HepG2 (cell line): ENCODE data around the gene PCDH10. TPM values are rescaled to one million over a fixed set of nuclear protein-coding genes. Genes with fewer than 3 reads are reported as not detected.

Experiments used
- ATAC-seq: fragments of 200-7000 bp; cut with Tn5 transposase; 3 replicates; pipeline ENCODE4 v1.9.1; 2020; ENCODE audit warnings: mild to moderate bottlenecking, moderate library complexity
- BruUV-seq: library from RNA; stranded (reverse); fragments of 400-500 nt; replicated peaks from 2 replicates; lab custom pipeline; 2021; lab: Mats Ljungman, UMichigan
- CTCF ChIA-PET: fragments of 300-600 bp; formaldehyde crosslinking; extraction: SDS; loops from one replicate; lab custom pipeline; 2021; ENCODE audit warnings: low total read pairs, inconsistent platforms, low intra/inter-chr PET ratio; lab: Yijun Ruan, JAX
- POLR2A ChIA-PET: fragments of 350-600 bp; sonication (Branson Sonifier 250); formaldehyde crosslinking; loops from one replicate; lab custom pipeline; 2020; ENCODE audit warnings: antibody characterized with exemption, inconsistent platforms; lab: Yijun Ruan, JAX
- DNase-seq: peaks from one replicate; pipeline ENCODE4 v3.0.0-alpha.2; 2015; ENCODE audit warnings: low spot score
- FAIRE-seq: peaks from 3 replicates; lab custom pipeline; 2011; peaks lifted over from hg19 to GRCh38; lab: Jason Lieb, UNC
- H2AFZ ChIP-seq: one replicate; pipeline ENCODE4 v1.6.1; 2011; ENCODE audit warnings: low read length, inconsistent platforms
- H3K27ac ChIP-seq: fragments of 300-600 bp; 3 replicates; pipeline ENCODE4 v1.8.0; 2011; ENCODE audit warnings: mixed run types, mild to moderate bottlenecking, mixed read lengths, low read length, inconsistent platforms; ENCODE audit not compliant: insufficient read depth; ENCODE audit errors: extremely low read length
- H3K27me3 ChIP-seq, 2 experiments: fragments of 200-600 bp in 1 of 2; 2 replicates in 1 of 2; 3 replicates in 1 of 2; pipeline versions ENCODE4 v1.6.0 to v1.8.0; 2011; ENCODE audit warnings: low read length in 2 of 2, mild to moderate bottlenecking in 2 of 2, moderate library complexity in 2 of 2, inconsistent platforms in 1 of 2; ENCODE audit not compliant: insufficient read depth in 2 of 2, control insufficient read depth in 1 of 2
- H3K36me3 ChIP-seq, 2 experiments: fragments of 200-600 bp in 1 of 2; replicated peaks in 1 of 2; 2 replicates in 1 of 2; 3 replicates in 1 of 2; pipeline versions ENCODE4 v1.5.1 to v1.8.0; 2011; ENCODE audit warnings: low read length in 2 of 2, inconsistent platforms in 1 of 2; ENCODE audit not compliant: insufficient read depth in 2 of 2, control insufficient read depth in 1 of 2
- H3K4me1 ChIP-seq: 2 replicates; pipeline ENCODE4 v1.5.1; 2012; ENCODE audit warnings: low read length, inconsistent platforms; ENCODE audit not compliant: insufficient read depth
- H3K4me2 ChIP-seq: 2 replicates; pipeline ENCODE4 v1.6.0; 2011; ENCODE audit warnings: low read depth, low read length, inconsistent platforms
- H3K4me3 ChIP-seq, 3 experiments: fragments of 200-600 bp in 1 of 3; sonication (generic), shearing (Covaris generic) in 1 of 3; replicated peaks in 1 of 3; 2 replicates each; pipeline ENCODE4 v1.5.1; 2011 to 2016; ENCODE audit warnings: low read length in 3 of 3, inconsistent platforms in 2 of 3, low read depth in 2 of 3, mild to moderate bottlenecking in 2 of 3, control low read depth in 1 of 3, mixed read lengths in 1 of 3; ENCODE audit not compliant: insufficient read depth in 1 of 3
- H3K79me2 ChIP-seq: one replicate; pipeline ENCODE4 v1.6.1; 2011; ENCODE audit warnings: low read length, inconsistent platforms; ENCODE audit not compliant: insufficient read depth
- H3K9ac ChIP-seq: 2 replicates; pipeline ENCODE4 v1.6.0; 2011; ENCODE audit warnings: mild to moderate bottlenecking, low read depth, low read length, inconsistent platforms; ENCODE audit not compliant: insufficient read depth
- H3K9me3 ChIP-seq: 2 replicates; pipeline ENCODE4 v1.5.1; 2012; ENCODE audit warnings: mild to moderate bottlenecking, low read length
- H4K20me1 ChIP-seq: 2 replicates; pipeline ENCODE4 v1.6.0; 2011; ENCODE audit warnings: inconsistent platforms, mild to moderate bottlenecking, low read length, moderate library complexity; ENCODE audit not compliant: insufficient read depth
- ASH2L ChIP-seq: fragments of 300-600, 200-600 bp; sonication (generic); IDR thresholded peaks from 2 replicates; pipeline ENCODE4 v1.7.0; 2017; ENCODE audit warnings: low read depth, mild to moderate bottlenecking, moderate library complexity, mixed read lengths, low read length; ENCODE audit not compliant: insufficient read length
- CENPX ChIP-seq: sonication (generic); formaldehyde crosslinking; IDR thresholded peaks from 2 replicates; pipeline ENCODE4 v1.9.0; 2021; ENCODE audit warnings: mild to moderate bottlenecking, missing genetic modification reagents, moderate library complexity
- CHD2 ChIP-seq: IDR thresholded peaks from 2 replicates; pipeline ENCODE4 v1.6.1; 2011; ENCODE audit warnings: low read depth, low read length, improper control_type of control experiment
- FOXO1 ChIP-seq: sonication (generic); formaldehyde crosslinking; IDR thresholded peaks from 2 replicates; pipeline ENCODE4 v1.4.0; 2020; ENCODE audit warnings: missing genetic modification reagents
- HHEX ChIP-seq: IDR thresholded peaks from 2 replicates; pipeline ENCODE4 v1.6.1; 2016; ENCODE audit warnings: control low read depth
- HIVEP1 ChIP-seq: sonication (generic); formaldehyde crosslinking; IDR thresholded peaks from 2 replicates; pipeline ENCODE4 v1.4.0; 2020; ENCODE audit warnings: mild to moderate bottlenecking, missing genetic modification reagents
- HOXA5 ChIP-seq: sonication (generic); formaldehyde crosslinking; IDR thresholded peaks from 2 replicates; pipeline ENCODE4 v1.4.0; 2020; ENCODE audit warnings: missing genetic modification reagents
- ISX ChIP-seq: sonication (generic); formaldehyde crosslinking; conservative IDR thresholded peaks from 2 replicates; pipeline ENCODE4 v1.5.0; 2020; ENCODE audit warnings: missing genetic modification reagents
- KDM4B ChIP-seq: sonication (generic); formaldehyde crosslinking; IDR thresholded peaks from 2 replicates; pipeline ENCODE4 v1.4.0; 2020; ENCODE audit warnings: missing genetic modification reagents
- MIER3 ChIP-seq: IDR thresholded peaks from 2 replicates; pipeline ENCODE4 v1.6.1; 2016; ENCODE audit warnings: missing compliant biosample characterization, borderline replicate concordance
- NFRKB ChIP-seq: fragments of 450-650 bp; IDR thresholded peaks from 2 replicates; pipeline ENCODE4 v1.6.1; 2017
- NR2F6 ChIP-seq, 2 experiments: IDR thresholded peaks; 2 replicates each; pipeline ENCODE4 v1.6.1; 2016; ENCODE audit warnings: antibody characterized with exemption in 1 of 2, mild to moderate bottlenecking in 1 of 2
- SSRP1 ChIP-seq: IDR thresholded peaks from 2 replicates; pipeline ENCODE4 v1.6.1; 2016; ENCODE audit warnings: control low read depth
- SUZ12 ChIP-seq: fragments of 150-350 bp; IDR thresholded peaks from 2 replicates; pipeline ENCODE4 v1.6.1; 2014; ENCODE audit warnings: low read depth, low read length
- ZNF577 ChIP-seq: sonication (generic); formaldehyde crosslinking; IDR thresholded peaks from 2 replicates; pipeline ENCODE4 v1.4.0; 2020; ENCODE audit warnings: mild to moderate bottlenecking, low read depth, missing genetic modification reagents, borderline replicate concordance
- ZNF883 ChIP-seq: sonication (generic); formaldehyde crosslinking; IDR thresholded peaks from 2 replicates; pipeline ENCODE4 v1.5.1; 2020; ENCODE audit warnings: mild to moderate bottlenecking, missing genetic modification reagents; ENCODE audit errors: not compliant biosample characterization
- WGBS: methylation state at CpG from one replicate; pipeline ENCODE4 v1.1.6; 2017; ENCODE audit warnings: low lambda C conversion rate; 5-methylcytosine and 5-hydroxymethylcytosine counted together
- in situ Hi-C: cut with HindIII; loops from 2 replicates; pipeline ENCODE4 v1.10.0; 2017; ENCODE audit warnings: low pct_unique_long_range_greater_than_20kb; ENCODE audit not compliant: extremely low pct_ligation_motif_present
- intact Hi-C: fragments of 100-400 bp; cut with micrococcal nuclease; formaldehyde crosslinking; loops from one replicate; pipeline ENCODE4 v1.10.0; 2022; ENCODE audit not compliant: unreplicated experiment
- polyA plus RNA-seq, 8 experiments: library from polyadenylated mRNA; depleted of rRNA in 3 of 8; stranded (reverse) in 7 of 8; unstranded in 1 of 8; fragments of >200 nt; fragmentation: Illumina TruSeq in 4 of 8; extraction: Trizol in 4 of 8; gene quantifications; 2 replicates each; pipeline versions ENCODE4 v1.2.1 to v1.2.3, GENCODE V29; 2011 to 2016; ENCODE audit warnings: low read depth in 4 of 8, missing spikeins in 1 of 8, mixed read lengths in 1 of 8; ENCODE audit not compliant: insufficient read depth in 1 of 8
- total RNA-seq, 5 experiments: library from RNA; depleted of rRNA; stranded (reverse); fragments of >200 nt; fragmentation: Illumina TruSeq; extraction: Trizol; gene quantifications; 2 replicates each; pipeline ENCODE4 v1.2.3, GENCODE V29; 2016; ENCODE audit warnings: low read depth in 1 of 5
- TF ChIP-seq, protein P1 (sequence below): sonication (generic); formaldehyde crosslinking; IDR thresholded peaks from 2 replicates; pipeline ENCODE4 v1.5.1; 2020; ENCODE audit warnings: missing genetic modification reagents, mild to moderate bottlenecking, borderline replicate concordance
- TF ChIP-seq, protein P2 (sequence below): sonication (generic); formaldehyde crosslinking; IDR thresholded peaks from 2 replicates; pipeline ENCODE4 v1.8.1; 2023; ENCODE audit warnings: mild to moderate bottlenecking, missing genetic modification reagents

Gene PCDH10
- total and polyA plus RNA-seq, 2 of the 13 experiments (the other 11 are each of a cell fraction or from before 2014, with no cell fraction given) = not detected

GRCh38 chr4:133189147-133189517 is 40.0 kb downstream of the PCDH10 start:
- no peak overlapping the region for H3K4me2 ChIP-seq
- CTCF ChIA-PET = no interaction called here
- no peaks in the 10 kb centered on the region for H3K36me3 ChIP-seq
- H4K20me1 ChIP-seq = no peaks in the 10 kb centered on the region
- no peaks in the 10 kb centered on the region for H3K9me3 ChIP-seq
- H3K9ac ChIP-seq = no peak overlapping the region
- no peaks in the 10 kb centered on the region for H3K79me2 ChIP-seq
- intact Hi-C loops (no loop called here), in situ Hi-C loops (no loop called here)
- H3K27ac ChIP-seq = no peak overlapping the region
- H3K4me3 ChIP-seq = no peak overlapping the region
- no peak for DNase-seq
- POLR2A ChIA-PET = no interaction called here
- H3K4me1 ChIP-seq = no peaks in the 10 kb centered on the region
- no peak overlapping the region for H2AFZ ChIP-seq
- ATAC-seq = no peak
- TF ChIP-seq CENPX (CRISPR knock-in tag) = no peak
- TF ChIP-seq HIVEP1 (CRISPR knock-in tag) = no peak
- no peak for FAIRE-seq
- no peaks in the 10 kb centered on the region for H3K27me3 ChIP-seq
- BruUV-seq = no TSS peak

DNA sequence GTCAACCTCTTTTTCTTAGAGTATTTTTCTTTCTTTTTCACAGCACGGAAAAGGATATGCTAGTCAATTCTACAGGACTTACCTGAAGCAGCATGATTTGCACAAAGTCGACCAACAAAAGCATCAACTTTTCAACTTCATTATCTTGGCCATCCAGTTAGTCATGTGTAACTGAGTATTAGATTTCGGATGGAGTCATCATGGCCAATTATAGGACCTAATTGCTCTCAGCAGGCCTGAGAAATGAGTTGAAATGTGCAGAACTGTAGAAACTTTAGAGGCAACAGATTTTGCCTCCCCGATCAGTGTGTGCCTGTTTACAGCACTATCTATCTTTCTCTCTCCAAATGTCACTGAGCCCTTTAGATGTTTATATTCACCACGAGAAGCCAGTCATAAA is 41.0 kb downstream of the PCDH10 start:
- H3K9ac ChIP-seq = no peak overlapping the region
- WGBS = under 1% methylated on average over 5 of the region's 5 CpGs
- ChIA-PET CTCF (no interaction called here), POLR2A (no interaction called here)
- H3K4me3 ChIP-seq = no peak overlapping the region
- H3K9me3 ChIP-seq = no peaks in the 10 kb centered on the region
- FAIRE-seq = no peak
- no peaks in the 10 kb centered on the region for H3K36me3 ChIP-seq
- BruUV-seq = no TSS peak
- no peaks in the 10 kb centered on the region for H4K20me1 ChIP-seq
- no peaks in the 10 kb centered on the region for H3K79me2 ChIP-seq
- intact Hi-C loops (no loop called here), in situ Hi-C loops (no loop called here)
- no peak for DNase-seq
- H3K27me3 ChIP-seq = no peaks in the 10 kb centered on the region
- no peak for ATAC-seq
- H3K4me1 ChIP-seq = no peaks in the 10 kb centered on the region
- H2AFZ ChIP-seq = no peak overlapping the region
- H3K27ac ChIP-seq = no peak overlapping the region
- H3K4me2 ChIP-seq = no peak overlapping the region
- no peak for TF ChIP-seq KDM4B (CRISPR knock-in tag)
- TF ChIP-seq SSRP1 = no peak
- TF ChIP-seq SUZ12 = no peak
- no peak for TF ChIP-seq ISX (CRISPR knock-in tag)
- no peak for TF ChIP-seq ZNF883
- TF ChIP-seq NR2F6 (IDR thresholded peaks at IDR 0.05) = no peak
- no peak for TF ChIP-seq NR2F6 (CRISPR knock-in tag; IDR thresholded peaks at IDR 0.05)
- no peak for TF ChIP-seq CHD2
- TF ChIP-seq NFRKB = no peak
- TF ChIP-seq ZNF577 (CRISPR knock-in tag) = no peak
- TF ChIP-seq HHEX = no peak
- no peak for TF ChIP-seq HOXA5
- TF ChIP-seq, protein P1, sequence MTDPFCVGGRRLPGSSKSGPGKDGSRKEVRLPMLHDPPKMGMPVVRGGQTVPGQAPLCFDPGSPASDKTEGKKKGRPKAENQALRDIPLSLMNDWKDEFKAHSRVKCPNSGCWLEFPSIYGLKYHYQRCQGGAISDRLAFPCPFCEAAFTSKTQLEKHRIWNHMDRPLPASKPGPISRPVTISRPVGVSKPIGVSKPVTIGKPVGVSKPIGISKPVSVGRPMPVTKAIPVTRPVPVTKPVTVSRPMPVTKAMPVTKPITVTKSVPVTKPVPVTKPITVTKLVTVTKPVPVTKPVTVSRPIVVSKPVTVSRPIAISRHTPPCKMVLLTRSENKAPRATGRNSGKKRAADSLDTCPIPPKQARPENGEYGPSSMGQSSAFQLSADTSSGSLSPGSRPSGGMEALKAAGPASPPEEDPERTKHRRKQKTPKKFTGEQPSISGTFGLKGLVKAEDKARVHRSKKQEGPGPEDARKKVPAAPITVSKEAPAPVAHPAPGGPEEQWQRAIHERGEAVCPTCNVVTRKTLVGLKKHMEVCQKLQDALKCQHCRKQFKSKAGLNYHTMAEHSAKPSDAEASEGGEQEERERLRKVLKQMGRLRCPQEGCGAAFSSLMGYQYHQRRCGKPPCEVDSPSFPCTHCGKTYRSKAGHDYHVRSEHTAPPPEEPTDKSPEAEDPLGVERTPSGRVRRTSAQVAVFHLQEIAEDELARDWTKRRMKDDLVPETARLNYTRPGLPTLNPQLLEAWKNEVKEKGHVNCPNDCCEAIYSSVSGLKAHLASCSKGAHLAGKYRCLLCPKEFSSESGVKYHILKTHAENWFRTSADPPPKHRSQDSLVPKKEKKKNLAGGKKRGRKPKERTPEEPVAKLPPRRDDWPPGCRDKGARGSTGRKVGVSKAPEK (CRISPR knock-in tag) = no peak
- TF ChIP-seq, protein P2, sequence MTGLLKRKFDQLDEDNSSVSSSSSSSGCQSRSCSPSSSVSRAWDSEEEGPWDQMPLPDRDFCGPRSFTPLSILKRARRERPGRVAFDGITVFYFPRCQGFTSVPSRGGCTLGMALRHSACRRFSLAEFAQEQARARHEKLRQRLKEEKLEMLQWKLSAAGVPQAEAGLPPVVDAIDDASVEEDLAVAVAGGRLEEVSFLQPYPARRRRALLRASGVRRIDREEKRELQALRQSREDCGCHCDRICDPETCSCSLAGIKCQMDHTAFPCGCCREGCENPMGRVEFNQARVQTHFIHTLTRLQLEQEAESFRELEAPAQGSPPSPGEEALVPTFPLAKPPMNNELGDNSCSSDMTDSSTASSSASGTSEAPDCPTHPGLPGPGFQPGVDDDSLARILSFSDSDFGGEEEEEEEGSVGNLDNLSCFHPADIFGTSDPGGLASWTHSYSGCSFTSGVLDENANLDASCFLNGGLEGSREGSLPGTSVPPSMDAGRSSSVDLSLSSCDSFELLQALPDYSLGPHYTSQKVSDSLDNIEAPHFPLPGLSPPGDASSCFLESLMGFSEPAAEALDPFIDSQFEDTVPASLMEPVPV (CRISPR knock-in tag) = no peak
- TF ChIP-seq MIER3 (CRISPR knock-in tag) = no peak
- no peak for TF ChIP-seq ASH2L
- no peak for TF ChIP-seq FOXO1
